Loucy (cell line): ENCODE results near the gene ATXN7L1.

Source experiments
- H2AFZ ChIP-seq: fragments of 200-600 bp; sonication (generic); 2 replicates; pipeline ENCODE4 v1.6.0; 2016; ENCODE audit warnings: antibody characterized with exemption, mild to moderate bottlenecking, low read length, moderate library complexity
- H3F3A ChIP-seq: fragments of 200-600 bp; 2 replicates; pipeline ENCODE4 v1.6.0; 2016; ENCODE audit warnings: antibody characterized with exemption, low read depth, mild to moderate bottlenecking
- H3K27me3 ChIP-seq: fragments of 200-600 bp; sonication (generic); 2 replicates; pipeline ENCODE4 v1.6.1; 2014; ENCODE audit warnings: low read length, mild to moderate bottlenecking; ENCODE audit not compliant: insufficient read depth, poor library complexity, severe bottlenecking
- H3K36me3 ChIP-seq: fragments of 200-600 bp; sonication (generic); 2 replicates; pipeline ENCODE4 v1.6.1; 2016; ENCODE audit warnings: low read length; ENCODE audit not compliant: insufficient read depth
- H3K4me1 ChIP-seq: fragments of 200-600 bp; sonication (generic); 2 replicates; pipeline ENCODE4 v1.5.1; 2014; ENCODE audit warnings: low read length, mild to moderate bottlenecking; ENCODE audit not compliant: insufficient read depth, poor library complexity, severe bottlenecking
- H3K4me2 ChIP-seq: fragments of 200-600 bp; sonication (generic); 2 replicates; pipeline ENCODE4 v1.6.0; 2014; ENCODE audit warnings: antibody characterized with exemption, low read length, low read depth, mild to moderate bottlenecking; ENCODE audit not compliant: poor library complexity, severe bottlenecking
- H3K4me3 ChIP-seq: fragments of 200-600 bp; sonication (generic); 2 replicates; pipeline ENCODE4 v1.5.1; 2014; ENCODE audit warnings: low read length, mild to moderate bottlenecking, mixed read lengths; ENCODE audit not compliant: poor library complexity, severe bottlenecking
- H3K79me2 ChIP-seq: fragments of 200-600 bp; sonication (generic); 2 replicates; pipeline ENCODE4 v1.6.1; 2014; ENCODE audit warnings: low read length; ENCODE audit not compliant: insufficient read depth
- H3K9ac ChIP-seq: fragments of 200-600 bp; sonication (generic); 2 replicates; pipeline ENCODE4 v1.6.0; 2014; ENCODE audit warnings: mild to moderate bottlenecking, low read depth, low read length, moderate library complexity; ENCODE audit not compliant: poor library complexity, severe bottlenecking
- H3K9me2 ChIP-seq: fragments of 200-600 bp; sonication (generic); replicated peaks from 2 replicates; pipeline ENCODE4 v1.6.1; 2016; ENCODE audit warnings: low read depth, low read length, mixed read lengths
- H3K9me3 ChIP-seq: fragments of 200-600 bp; sonication (generic); 2 replicates; pipeline ENCODE4 v1.6.1; 2014; ENCODE audit warnings: mild to moderate bottlenecking, antibody characterized with exemption, low read length, low read depth; ENCODE audit not compliant: insufficient read depth
- H4K20me1 ChIP-seq: fragments of 200-600 bp; sonication (generic); 2 replicates; pipeline ENCODE4 v1.6.0; 2014; ENCODE audit warnings: antibody characterized with exemption, low read length, mild to moderate bottlenecking; ENCODE audit not compliant: insufficient read depth, poor library complexity, severe bottlenecking
- CTCF ChIP-seq: fragments of 200-600 bp; sonication (generic); conservative IDR thresholded peaks from 2 replicates; pipeline ENCODE4 v1.5.1; 2014; ENCODE audit warnings: mild to moderate bottlenecking, antibody characterized with exemption, low read length
- EZH2phosphoT487 ChIP-seq: fragments of 200-600 bp; IDR thresholded peaks from 2 replicates; pipeline ENCODE4 v1.6.1; 2018; ENCODE audit warnings: antibody characterized with exemption, mild to moderate bottlenecking, moderate library complexity, borderline replicate concordance

The ATXN7L1 gene

GRCh38 chr7:105866102-105866801 lies 10.1 kb downstream of the ATXN7L1 start:
- Histone ChIP-seq H3K79me2 (no peaks in the 10 kb centered on the region), H3K4me3 (no peak overlapping the region), H3K9ac (no peak overlapping the region), H3K9me2 (no peaks in the 10 kb centered on the region), H3F3A (no peaks in the 10 kb centered on the region), H3K36me3 (no peaks in the 10 kb centered on the region), H3K4me1 (no peaks in the 10 kb centered on the region), H3K4me2 (no peak overlapping the region), H3K27me3 (no peaks in the 10 kb centered on the region), H4K20me1 (no peaks in the 10 kb centered on the region), H3K9me3 (no peaks in the 10 kb centered on the region), H2AFZ (no peak overlapping the region)
- TF ChIP-seq EZH2phosphoT487: no peak
- no peak for TF ChIP-seq CTCF

- no peak for TF ChIP-seq CTCF
- TF ChIP-seq EZH2phosphoT487: no peak
- Histone ChIP-seq H4K20me1 (no peaks in the 10 kb centered on the region), H3K4me1 (no peaks in the 10 kb centered on the region), H3K79me2 (no peaks in the 10 kb centered on the region), H3K9me3 (no peaks in the 10 kb centered on the region), H3K4me2 (no peak overlapping the region), H2AFZ (no peak overlapping the region), H3K4me3 (no peak overlapping the region), H3K9ac (no peak overlapping the region), H3K9me2 (no peaks in the 10 kb centered on the region), H3K36me3 (no peaks in the 10 kb centered on the region), H3K27me3 (no peaks in the 10 kb centered on the region), H3F3A (no peaks in the 10 kb centered on the region)
Measured at GRCh38 chr7:105863876-105864275, 12.5 kb downstream of the ATXN7L1 start.

GRCh38 chr7:105862770-105863169 lies 13.6 kb downstream of the ATXN7L1 start:
- Histone ChIP-seq H3K4me3 (no peak overlapping the region), H3F3A (no peaks in the 10 kb centered on the region), H2AFZ (no peak overlapping the region), H3K4me2 (no peak overlapping the region), H4K20me1 (no peaks in the 10 kb centered on the region), H3K4me1 (peaks cover under 1% of the 10 kb centered on the region), H3K27me3 (no peaks in the 10 kb centered on the region), H3K79me2 (no peaks in the 10 kb centered on the region), H3K9ac (no peak overlapping the region), H3K9me2 (no peaks in the 10 kb centered on the region), H3K36me3 (no peaks in the 10 kb centered on the region), H3K9me3 (no peaks in the 10 kb centered on the region)
- no peak for TF ChIP-seq CTCF
- no peak for TF ChIP-seq EZH2phosphoT487
